ENCODE results near the gene BPIFB6. TPM values are rescaled to one million over a fixed set of nuclear protein-coding genes. Genes with fewer than 3 reads are reported as not detected.

BPIFB6 gene
- total RNA-seq, 1 experiment from 2014 or later, result not detected

DNA sequence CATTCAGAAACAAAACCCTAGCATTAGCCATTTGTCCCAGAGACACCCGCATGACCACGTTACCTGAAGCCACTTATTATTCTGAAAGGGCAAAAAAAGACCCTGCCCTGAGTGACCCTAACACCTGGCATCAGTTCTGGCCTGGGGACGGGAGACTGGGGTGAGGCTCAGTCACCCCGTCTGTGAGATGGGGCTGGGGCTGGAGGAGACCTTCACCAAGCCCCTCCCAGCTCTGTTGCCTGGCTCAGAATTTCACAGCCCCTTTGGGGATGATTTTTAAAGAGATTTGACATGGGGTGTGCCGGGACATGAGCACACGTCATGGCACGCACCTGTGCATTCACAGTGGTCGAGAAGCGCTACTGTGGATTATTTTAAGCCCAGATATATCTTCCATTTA lies 1.4 kb upstream of the BPIFB6 start:
- no peaks in the 10 kb centered on the region for H3K9me3 ChIP-seq (ENCODE audit: low read length)
- H3K36me3 ChIP-seq (ENCODE audit: low read depth, low read length), result no peaks in the 10 kb centered on the region
- intact Hi-C loops (cut with micrococcal nuclease), result no loop called here
- BruUV-seq (replicated peaks), result no TSS peak
- ChIA-PET CTCF (no interaction called here), POLR2A (ENCODE audit: unreplicated experiment) (no interaction called here)
- DNase-seq (no peak), ATAC-seq (no peak)
- no peak overlapping the region for H3K27ac ChIP-seq (ENCODE audit: low read length)
- TF ChIP-seq EZH2 (IDR thresholded peaks at IDR 0.05; ENCODE audit: low read length, unreplicated experiment), result no peak
- TF ChIP-seq CTCF (conservative IDR thresholded peaks at IDR 0.05; ENCODE audit: low read depth, low read length), result no peak
- no peak for TF ChIP-seq EZH2phosphoT487 (IDR thresholded peaks at IDR 0.05; ENCODE audit: borderline replicate concordance, low read length)
- no peaks in the 10 kb centered on the region for H3K4me1 ChIP-seq (ENCODE audit: insufficient read depth, low read length)
- no peaks in the 10 kb centered on the region for H4K20me1 ChIP-seq (ENCODE audit: low read length)
- no peaks in the 10 kb centered on the region for H3K79me2 ChIP-seq (ENCODE audit: low read length)
- H3K4me2 ChIP-seq (ENCODE audit: low read length), result no peak overlapping the region
- H3K9ac ChIP-seq (ENCODE audit: low read length), result no peak overlapping the region
- no peaks in the 10 kb centered on the region for H3F3A ChIP-seq (ENCODE audit: low read length, unreplicated experiment)
- no peak overlapping the region for H2AFZ ChIP-seq (ENCODE audit: low read length)
- no peaks in the 10 kb centered on the region for H3K9me2 ChIP-seq (replicated peaks; ENCODE audit: low read length)
- no peak overlapping the region for H3K4me3 ChIP-seq (ENCODE audit: low read length)
- H3K27me3 ChIP-seq (ENCODE audit: low read length), result peaks cover 31% of the 10 kb centered on the region; the same call in 1 of the 2 replicates

GRCh38 chr20:33030569-33030968 lies 879 bp upstream of the BPIFB6 start:
- DNase-seq (no peak), ATAC-seq (no peak)
- Histone ChIP-seq H3K79me2 (ENCODE audit: low read length) (no peaks in the 10 kb centered on the region), H3K9me2 (replicated peaks; ENCODE audit: low read length) (no peaks in the 10 kb centered on the region), H3K9ac (ENCODE audit: low read length) (no peak overlapping the region), H3K4me2 (ENCODE audit: low read length) (no peak overlapping the region), H3F3A (ENCODE audit: low read length, unreplicated experiment) (no peaks in the 10 kb centered on the region), H3K9me3 (ENCODE audit: low read length) (no peaks in the 10 kb centered on the region), H4K20me1 (ENCODE audit: low read length) (no peaks in the 10 kb centered on the region), H3K36me3 (ENCODE audit: low read depth, low read length) (no peaks in the 10 kb centered on the region), H3K27me3 (ENCODE audit: low read length) (peaks cover 34% of the 10 kb centered on the region; the same call in 1 of the 2 replicates), H2AFZ (ENCODE audit: low read length) (no peak overlapping the region), H3K4me3 (ENCODE audit: low read length) (no peak overlapping the region), H3K4me1 (ENCODE audit: insufficient read depth, low read length) (no peaks in the 10 kb centered on the region), H3K27ac (ENCODE audit: low read length) (no peak overlapping the region)
- BruUV-seq (replicated peaks), result no TSS peak
- TF ChIP-seq CTCF (conservative IDR thresholded peaks at IDR 0.05; ENCODE audit: low read depth, low read length) (no peak), EZH2phosphoT487 (IDR thresholded peaks at IDR 0.05; ENCODE audit: borderline replicate concordance, low read length) (no peak), EZH2 (IDR thresholded peaks at IDR 0.05; ENCODE audit: low read length, unreplicated experiment) (no peak)
- ChIA-PET CTCF (no interaction called here), POLR2A (ENCODE audit: unreplicated experiment) (no interaction called here)
- intact Hi-C loops (cut with micrococcal nuclease), result no loop called here

GRCh38 chr20:33032555-33032954 lies 1.1 kb downstream of the BPIFB6 start:
- H3K9ac ChIP-seq (ENCODE audit: low read length), result no peak overlapping the region
- H3K4me2 ChIP-seq (ENCODE audit: low read length), result no peak overlapping the region
- no peaks in the 10 kb centered on the region for H3K79me2 ChIP-seq (ENCODE audit: low read length)
- peaks cover 44% of the 10 kb centered on the region for H3K27me3 ChIP-seq (ENCODE audit: low read length)
- no peak for TF ChIP-seq CTCF (conservative IDR thresholded peaks at IDR 0.05; ENCODE audit: low read depth, low read length)
- no peak for TF ChIP-seq EZH2 (IDR thresholded peaks at IDR 0.05; ENCODE audit: low read length, unreplicated experiment)
- no peak for TF ChIP-seq EZH2phosphoT487 (IDR thresholded peaks at IDR 0.05; ENCODE audit: borderline replicate concordance, low read length)
- no peaks in the 10 kb centered on the region for H3K9me2 ChIP-seq (replicated peaks; ENCODE audit: low read length)
- ATAC-seq (no peak), DNase-seq (no peak)
- H2AFZ ChIP-seq (ENCODE audit: low read length), result no peak overlapping the region
- intact Hi-C loops (cut with micrococcal nuclease), result no loop called here
- CTCF ChIA-PET, result no interaction called here
- H3F3A ChIP-seq (ENCODE audit: low read length, unreplicated experiment), result no peaks in the 10 kb centered on the region
- no peaks in the 10 kb centered on the region for H3K9me3 ChIP-seq (ENCODE audit: low read length)
- H3K36me3 ChIP-seq (ENCODE audit: low read depth, low read length), result no peaks in the 10 kb centered on the region
- POLR2A ChIA-PET (ENCODE audit: unreplicated experiment), result no interaction called here
- no peaks in the 10 kb centered on the region for H3K4me1 ChIP-seq (ENCODE audit: insufficient read depth, low read length)
- no peak overlapping the region for H3K27ac ChIP-seq (ENCODE audit: low read length)
- no TSS peak for BruUV-seq (replicated peaks)
- H4K20me1 ChIP-seq (ENCODE audit: low read length), result no peaks in the 10 kb centered on the region
- no peak overlapping the region for H3K4me3 ChIP-seq (ENCODE audit: low read length)

All from PC-3 (cell line).